Panc1 (cell line): ENCODE results near the gene SLC35C1. TPM values are rescaled to one million over a fixed set of nuclear protein-coding genes. Genes with fewer than 3 reads are reported as not detected.
A peak's percentile ranks its signal among the peaks of the same experiment; 100 is the strongest.

ENCODE experiments used
- ATAC-seq: fragments of 200-7000 bp; cut with Tn5 transposase; 2 replicates; pipeline ENCODE4 v1.9.1; 2020; ENCODE audit warnings: mild to moderate bottlenecking, moderate library complexity
- BruUV-seq: library from RNA; stranded (reverse); fragments of 400-500 nt; replicated peaks from 2 replicates; lab custom pipeline; 2021; lab: Mats Ljungman, UMichigan
- CTCF ChIA-PET: fragments of 300-600 bp; sonication (Branson Sonifier 250); formaldehyde crosslinking; loops from one replicate; lab custom pipeline; 2022; ENCODE audit warnings: antibody characterized with exemption; lab: Charles Lee
- POLR2A ChIA-PET: fragments of 300-600 bp; sonication (Branson Sonifier 250); formaldehyde crosslinking; loops from one replicate; lab custom pipeline; 2022; ENCODE audit warnings: antibody characterized with exemption; lab: Charles Lee
- DNase-seq: peaks from one replicate; pipeline ENCODE4 v3.0.0-alpha.2; 2010; ENCODE audit warnings: low read depth, low spot score
- H3K27ac ChIP-seq: 2 replicates; pipeline ENCODE4 v1.5.1; 2011; ENCODE audit warnings: mild to moderate bottlenecking, low read length, inconsistent platforms
- H3K27me3 ChIP-seq: fragments of 200-500 bp; sonication (Bioruptor generic); 2 replicates; pipeline ENCODE4 v1.6.0; 2014; ENCODE audit warnings: low read length, inconsistent platforms; ENCODE audit not compliant: control insufficient read depth, insufficient read depth
- H3K36me3 ChIP-seq: fragments of 200-500 bp; sonication (Bioruptor generic); 2 replicates; pipeline ENCODE4 v1.5.1; 2014; ENCODE audit warnings: inconsistent platforms, mild to moderate bottlenecking, low read length, moderate library complexity; ENCODE audit not compliant: control insufficient read depth, insufficient read depth
- H3K4me1 ChIP-seq: 2 replicates; pipeline ENCODE4 v1.5.1; 2011; ENCODE audit warnings: inconsistent platforms, mild to moderate bottlenecking, low read length, moderate library complexity; ENCODE audit not compliant: control insufficient read depth, insufficient read depth
- H3K4me3 ChIP-seq, 2 experiments: 2 replicates each; pipeline ENCODE4 v1.5.1; 2011 to 2012; ENCODE audit warnings: low read depth in 2 of 2, low read length in 2 of 2, mild to moderate bottlenecking in 2 of 2, inconsistent platforms in 1 of 2, moderate library complexity in 1 of 2
- H3K9me3 ChIP-seq: fragments of 200-500 bp; sonication (Bioruptor generic); 2 replicates; pipeline ENCODE4 v1.5.1; 2014; ENCODE audit warnings: low read depth, mild to moderate bottlenecking, inconsistent platforms, low read length, moderate library complexity; ENCODE audit not compliant: control insufficient read depth, insufficient read depth
- CTCF ChIP-seq: fragments of 450-650 bp; IDR thresholded peaks from 2 replicates; pipeline ENCODE4 v1.5.1; 2017; ENCODE audit warnings: mild to moderate bottlenecking
- POLR2AphosphoS5 ChIP-seq: IDR thresholded peaks from 2 replicates; pipeline ENCODE4 v1.6.1; 2012; ENCODE audit warnings: mild to moderate bottlenecking, low read depth, low read length, moderate library complexity
- REST ChIP-seq, 2 experiments: IDR thresholded peaks; 2 replicates each; pipeline ENCODE4 v1.6.1; 2011 to 2012; ENCODE audit warnings: low read depth in 2 of 2, control low read depth in 1 of 2, low read length in 1 of 2, mild to moderate bottlenecking in 1 of 2, moderate library complexity in 1 of 2; ENCODE audit not compliant: insufficient read depth in 1 of 2
- SIN3A ChIP-seq: IDR thresholded peaks from 2 replicates; pipeline ENCODE4 v1.6.1; 2012; ENCODE audit warnings: low read depth, mild to moderate bottlenecking, low read length, moderate library complexity, borderline replicate concordance; ENCODE audit not compliant: insufficient read depth
- TCF7L2 ChIP-seq: IDR thresholded peaks from 2 replicates; pipeline ENCODE4 v1.6.1; 2011; ENCODE audit warnings: mild to moderate bottlenecking, low read depth, low read length, inconsistent platforms
- in situ Hi-C: cut with HindIII; loops from 2 replicates; pipeline ENCODE4 v1.10.0; 2016; ENCODE audit warnings: low sequenced_read_pairs, low pct_unique_long_range_greater_than_20kb
- intact Hi-C: fragments of 100-400 bp; cut with micrococcal nuclease; formaldehyde crosslinking; loops from one replicate; pipeline ENCODE4 v1.10.0; 2022; ENCODE audit not compliant: unreplicated experiment
- total RNA-seq: library from RNA; stranded (reverse); gene quantifications from one replicate; pipeline ENCODE4 v1.2.1, GENCODE V29; 2021; ENCODE audit not compliant: unreplicated experiment

SLC35C1 gene
- total RNA-seq, 1 experiment from 2014 or later, result 13.4 TPM

GRCh38 chr11:45771193-45771565, 33.8 kb upstream of the SLC35C1 start:
- CTCF ChIA-PET, result interaction anchor here (0.6 to 1.7 kb wide), 15 partner anchors 12 to 661 kb away, joined by 3 to 27 read pairs (median 3); no protein-coding TSS in a partner anchor
- ATAC-seq, result peak; percentile 62
- Histone ChIP-seq H3K4me1 (no peaks in the 10 kb centered on the region), H3K27ac (no peak overlapping the region), H3K27me3 (peaks cover 6% of the 10 kb centered on the region), H3K36me3 (no peaks in the 10 kb centered on the region), H3K4me3 (peak overlapping the region; percentile 40 to 75), H3K9me3 (no peaks in the 10 kb centered on the region)
- POLR2A ChIA-PET, result interaction anchor here (0.6 kb wide), 1 partner anchor 76 kb away, joined by 15 read pairs; the partner anchor contains the start of gene CRY2
- intact Hi-C loops, result loop anchor here (1.0 to 5.0 kb wide), 3 partner anchors 94 to 430 kb away; no protein-coding TSS in a partner anchor
- TF ChIP-seq CTCF (peak; percentile 76), SIN3A (no peak)
- in situ Hi-C loops, result no loop called here
- no TSS peak for BruUV-seq
- peak; percentile 42 for DNase-seq

GRCh38 chr11:45771566-45772448, 33.1 kb upstream of the SLC35C1 start:
- intact Hi-C loops, result loop anchor here (1.0 to 5.0 kb wide), 3 partner anchors 95 to 431 kb away; no protein-coding TSS in a partner anchor
- TF ChIP-seq TCF7L2, result 0 out of 2 replicates have a peak, but pooled peaks have one; percentile 26
- TF ChIP-seq SIN3A, result 0 out of 2 replicates have a peak, but pooled peaks have one; percentile 35
- TF ChIP-seq CTCF, result peak; percentile 92
- no peak for TF ChIP-seq REST (IDR thresholded peaks at IDR 0.05; ENCODE audit: insufficient read depth in 1 of 2, low read depth in 2 of 2, low read length in 1 of 2)
- TF ChIP-seq POLR2AphosphoS5, result no peak
- peaks cover 7% of the 10 kb centered on the region for H3K27me3 ChIP-seq
- CTCF ChIA-PET, result interaction anchor here (0.5 to 1.7 kb wide), 24 partner anchors 12 to 661 kb away, joined by 3 to 27 read pairs (median 3); no protein-coding TSS in a partner anchor
- BruUV-seq, result no TSS peak
- no peaks in the 10 kb centered on the region for H3K4me1 ChIP-seq
- in situ Hi-C loops, result no loop called here
- DNase-seq (peak; percentile 42), ATAC-seq (peak; percentile 98)
- no peaks in the 10 kb centered on the region for H3K36me3 ChIP-seq
- no peaks in the 10 kb centered on the region for H3K9me3 ChIP-seq
- POLR2A ChIA-PET, result interaction anchor here (0.6 kb wide), 2 partner anchors 75 to 255 kb away, joined by 3 to 15 read pairs; partner anchors contain the start of gene CRY2
- no peak overlapping the region for H3K27ac ChIP-seq
- peak overlapping the region; percentile 40 to 75 for H3K4me3 ChIP-seq
